NK-92 (cell line): ENCODE data around the gene AOPEP.
"Not testable (repeated sequence)": the region's sequence is repeated elsewhere in the genome, so short reads cannot be mapped to it uniquely, and the experiment has no call there.

Experiments used
- DNase-seq: peaks from one replicate; lab custom pipeline; 2025; ENCODE audit not compliant: unreplicated experiment; lab: John Stamatoyannopoulos, UW

The AOPEP gene

GRCh38 chr9:94867281-94867841 is 140.9 kb downstream of the AOPEP start:
- no peak for DNase-seq

- DNase-seq = no peak
Measured at GRCh38 chr9:94867842-94868312, 141.4 kb downstream of the AOPEP start.

GRCh38 chr9:94868464-94868863 is 142.0 kb downstream of the AOPEP start:
- DNase-seq = no peak

GRCh38 chr9:94869415-94869843 is 142.9 kb downstream of the AOPEP start:
- DNase-seq = no peak

GRCh38 chr9:94870465-94870792 is 143.9 kb downstream of the AOPEP start:
- no peak for DNase-seq

GRCh38 chr9:94870793-94871558 is 144.5 kb downstream of the AOPEP start:
- no peak for DNase-seq

GRCh38 chr9:94872083-94872833 is 145.8 kb downstream of the AOPEP start:
- no peak for DNase-seq

- no peak for DNase-seq
Measured at GRCh38 chr9:94872891-94873511, 146.5 kb downstream of the AOPEP start.

GRCh38 chr9:94874316-94874715 is 147.8 kb downstream of the AOPEP start:
- DNase-seq = no peak

GRCh38 chr9:94875300-94876020 is 149.0 kb downstream of the AOPEP start:
- DNase-seq = no peak

GRCh38 chr9:94878804-94879203 is 152.3 kb downstream of the AOPEP start:
- DNase-seq = not testable (repeated sequence)

GRCh38 chr9:94879230-94879629 is 152.7 kb downstream of the AOPEP start:
- DNase-seq = no peak

GRCh38 chr9:94881023-94881422 is 154.5 kb downstream of the AOPEP start:
- no peak for DNase-seq

GRCh38 chr9:94881454-94881853 is 155.0 kb downstream of the AOPEP start:
- DNase-seq = no peak

- no peak for DNase-seq
Measured at GRCh38 chr9:94881940-94882339, 155.4 kb downstream of the AOPEP start.

- DNase-seq = no peak
Measured at GRCh38 chr9:94882966-94883641, 156.6 kb downstream of the AOPEP start.

GRCh38 chr9:94885854-94886447 is 159.5 kb downstream of the AOPEP start:
- DNase-seq = no peak

- DNase-seq = no peak
Measured at GRCh38 chr9:94887721-94888120, 161.2 kb downstream of the AOPEP start.

GRCh38 chr9:94888775-94889174 is 162.3 kb downstream of the AOPEP start:
- no peak for DNase-seq

- DNase-seq = no peak
Measured at GRCh38 chr9:94889628-94890027, 163.1 kb downstream of the AOPEP start.
